GM12872 (cell line): ENCODE data around the gene BTBD16.

Experiments
- CTCF ChIP-seq: IDR thresholded peaks from 3 replicates; pipeline ENCODE4 v1.5.1; 2011; ENCODE audit warnings: low read depth, mild to moderate bottlenecking, low read length, moderate library complexity; ENCODE audit not compliant: insufficient read depth

The BTBD16 gene

GRCh38 chr10:122291739-122292138, 20.6 kb downstream of the BTBD16 start:
- TF ChIP-seq CTCF, result no peak

DNA sequence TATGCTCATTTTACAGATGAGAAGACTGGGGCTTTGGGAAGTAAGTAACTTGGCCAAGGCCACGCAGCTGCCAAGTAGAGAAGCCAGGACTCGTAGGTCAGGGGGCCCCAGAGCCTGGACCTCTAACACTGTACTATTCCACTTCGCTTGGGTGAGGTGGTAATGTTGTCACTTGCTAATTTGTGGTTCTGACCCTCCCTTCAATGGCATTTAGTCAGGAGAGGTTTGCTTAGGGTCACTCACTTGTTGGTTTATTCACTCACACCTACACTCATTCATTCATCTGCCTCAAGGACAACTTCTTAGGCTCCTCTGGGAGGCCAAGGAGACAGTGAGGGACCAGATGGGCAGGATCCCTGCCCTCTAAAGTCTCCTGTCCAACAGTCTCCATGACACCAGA, 21.3 kb downstream of the BTBD16 start:
- no peak for TF ChIP-seq CTCF

- TF ChIP-seq CTCF, result no peak
Observed at GRCh38 chr10:122293156-122293960, 22.3 kb downstream of the BTBD16 start.

- TF ChIP-seq CTCF, result no peak
Observed at GRCh38 chr10:122293961-122294380, 22.9 kb downstream of the BTBD16 start.

- TF ChIP-seq CTCF, result no peak
Observed at GRCh38 chr10:122294511-122295450, 23.7 kb downstream of the BTBD16 start.

GRCh38 chr10:122295451-122295809, 24.3 kb downstream of the BTBD16 start:
- TF ChIP-seq CTCF, result no peak

DNA sequence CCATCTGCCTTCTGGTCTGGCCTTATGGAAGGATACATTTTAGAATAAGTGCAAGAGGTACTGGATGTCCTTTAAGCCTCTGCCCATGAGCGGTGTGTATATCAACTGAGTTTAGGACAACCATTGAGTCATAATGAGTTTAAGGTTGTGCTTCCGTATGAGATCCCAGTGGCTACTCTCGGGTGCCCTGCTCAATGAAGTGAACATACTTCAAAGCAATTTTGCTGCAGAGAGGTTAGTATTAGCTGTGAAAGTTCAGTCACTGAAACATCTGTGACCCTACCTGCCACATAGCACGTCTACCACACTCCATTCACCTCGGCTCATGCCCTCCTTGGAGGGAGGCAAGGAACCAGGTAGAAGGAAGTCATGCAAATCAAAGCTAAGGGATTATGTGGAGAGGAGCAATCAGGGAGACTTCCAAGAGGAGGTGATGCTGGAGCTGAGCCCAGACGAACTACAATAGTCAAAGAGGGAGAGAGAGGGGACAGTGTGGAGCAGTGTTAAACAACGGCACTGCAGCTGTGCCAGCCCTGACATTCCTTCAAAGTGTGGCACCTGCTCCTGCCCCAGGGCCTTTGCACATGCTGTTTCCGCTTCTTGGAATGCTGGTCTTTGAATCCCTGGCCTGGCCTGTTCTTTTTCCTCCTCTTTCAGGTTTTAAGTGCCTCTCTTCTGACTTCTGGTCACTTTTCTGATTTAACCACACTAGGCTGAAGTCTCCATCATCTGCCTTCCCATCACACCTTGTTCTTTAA, 25.4 kb downstream of the BTBD16 start:
- TF ChIP-seq CTCF, result no peak
